K562 (cell line): ENCODE data around the gene INSYN2B. TPM values are rescaled to one million over a fixed set of nuclear protein-coding genes. Genes with fewer than 3 reads are reported as not detected.

Experiments
- ATAC-seq: fragments of 200-7000 bp; cut with Tn5 transposase; 3 replicates; pipeline ENCODE4 v1.9.1; 2020; ENCODE audit warnings: moderate library complexity
- BruUV-seq: library from RNA; stranded (reverse); fragments of 400-500 nt; replicated peaks from 2 replicates; lab custom pipeline; 2021; lab: Mats Ljungman, UMichigan
- CTCF ChIA-PET: fragments of 300-600 bp; formaldehyde crosslinking; extraction: SDS; loops from one replicate; lab custom pipeline; 2021; ENCODE audit warnings: low intra/inter-chr PET ratio; lab: Yijun Ruan, JAX
- POLR2A ChIA-PET: fragments of 300-600, 350-650 bp; sonication (Branson Sonifier 250); formaldehyde crosslinking; extraction: SDS; loops from one replicate; lab custom pipeline; 2021; ENCODE audit warnings: antibody characterized with exemption, inconsistent platforms; lab: Yijun Ruan, JAX
- DNase-seq, 4 experiments: peaks; one replicate each; pipeline versions ENCODE4 v3.0.0 to v3.0.0-alpha.2; 2011 to 2018; ENCODE audit warnings: low spot score in 3 of 4, mixed read lengths in 3 of 4; ENCODE audit errors: extremely low read depth in 1 of 4
- FAIRE-seq: peaks from 2 replicates; lab custom pipeline; 2011; peaks lifted over from hg19 to GRCh38; lab: Jason Lieb, UNC
- H2AFZ ChIP-seq: 2 replicates; pipeline ENCODE4 v1.6.0; 2011; ENCODE audit warnings: low read depth, low read length, control low read depth, inconsistent platforms
- H3K27ac ChIP-seq: fragments of 200-600 bp; 3 replicates; pipeline ENCODE4 v1.8.0; 2011; ENCODE audit warnings: low read depth, mild to moderate bottlenecking, control low read depth, inconsistent platforms, low read length, moderate library complexity, mixed read lengths; ENCODE audit errors: extremely low read depth
- H3K27me3 ChIP-seq, 2 experiments: fragments of 300-600 bp in 1 of 2; 2 replicates in 1 of 2; 3 replicates in 1 of 2; pipeline versions ENCODE4 v1.6.0 to v1.8.0; 2011; ENCODE audit warnings: inconsistent platforms in 2 of 2, low read length in 2 of 2, mild to moderate bottlenecking in 1 of 2, mixed read lengths in 1 of 2, moderate library complexity in 1 of 2; ENCODE audit not compliant: control insufficient read depth in 2 of 2, insufficient read depth in 2 of 2
- H3K36me3 ChIP-seq: fragments of 300-600 bp; 3 replicates; pipeline ENCODE4 v1.8.0; 2011; ENCODE audit warnings: mild to moderate bottlenecking, low read length, inconsistent platforms; ENCODE audit not compliant: control insufficient read depth, insufficient read depth
- H3K4me1 ChIP-seq, 2 experiments: fragments of 200-600 bp in 1 of 2; replicated peaks in 1 of 2; 2 replicates in 1 of 2; 3 replicates in 1 of 2; pipeline versions ENCODE4 v1.5.1 to v1.8.0; 2011; ENCODE audit warnings: inconsistent platforms in 2 of 2, low read length in 2 of 2, mild to moderate bottlenecking in 1 of 2, mixed read lengths in 1 of 2, moderate library complexity in 1 of 2; ENCODE audit not compliant: control insufficient read depth in 2 of 2, insufficient read depth in 2 of 2
- H3K4me2 ChIP-seq: 2 replicates; pipeline ENCODE4 v1.6.1; 2011; ENCODE audit warnings: low read length, control low read depth, inconsistent platforms, mixed read lengths; ENCODE audit not compliant: insufficient read depth
- H3K4me3 ChIP-seq: fragments of 200-600 bp; sonication (generic), shearing (Covaris generic); 2 replicates; pipeline ENCODE4 v1.5.1; 2016; ENCODE audit warnings: control low read depth, inconsistent platforms
- H3K79me2 ChIP-seq: fragments of 200-600 bp; 3 replicates; pipeline ENCODE4 v1.8.0; 2011; ENCODE audit warnings: low read length, inconsistent platforms; ENCODE audit not compliant: control insufficient read depth, insufficient read depth
- H3K9ac ChIP-seq, 2 experiments: 2 replicates each; pipeline versions ENCODE4 v1.6.0 to v1.6.1; 2011; ENCODE audit warnings: low read depth in 2 of 2, low read length in 2 of 2, control low read depth in 1 of 2, inconsistent platforms in 1 of 2, mild to moderate bottlenecking in 1 of 2, mixed read lengths in 1 of 2; ENCODE audit not compliant: insufficient read depth in 1 of 2
- H3K9me1 ChIP-seq: one replicate; pipeline ENCODE4 v1.6.0; 2011; ENCODE audit warnings: inconsistent platforms, mild to moderate bottlenecking, low read length, moderate library complexity; ENCODE audit not compliant: control insufficient read depth, insufficient read depth
- H3K9me3 ChIP-seq: replicated peaks from 2 replicates; pipeline ENCODE4 v1.5.1; 2011; ENCODE audit warnings: low read depth, low read length, inconsistent platforms; ENCODE audit not compliant: control insufficient read depth, insufficient read depth
- H4K20me1 ChIP-seq: replicated peaks from 2 replicates; pipeline ENCODE4 v1.6.1; 2011; ENCODE audit warnings: low read length, inconsistent platforms, mixed read lengths; ENCODE audit not compliant: control insufficient read depth, insufficient read depth
- ADNP ChIP-seq: fragments of 200-800 bp; sonication (Bioruptor generic); IDR thresholded peaks from 2 replicates; pipeline ENCODE4 v1.6.1; 2016; ENCODE audit warnings: missing genetic modification characterization, missing compliant biosample characterization
- BRCA1 ChIP-seq, 2 experiments: fragments of 450-650 bp in 1 of 2; sonication (generic) in 1 of 2; formaldehyde crosslinking in 1 of 2; IDR thresholded peaks; 2 replicates each; pipeline versions ENCODE4 v1.5.0 to v1.6.1; 2017 to 2020; ENCODE audit warnings: mild to moderate bottlenecking in 1 of 2, missing genetic modification reagents in 1 of 2
- CBX8 ChIP-seq: fragments of 200-600 bp; sonication (generic); IDR thresholded peaks from 2 replicates; pipeline ENCODE4 v1.6.1; 2012; ENCODE audit warnings: borderline replicate concordance, mixed run types, low read depth, mild to moderate bottlenecking, moderate library complexity, mixed read lengths, low read length, control low read depth, inconsistent platforms; ENCODE audit not compliant: poor library complexity, severe bottlenecking; ENCODE audit errors: extremely low read depth
- CC2D1A ChIP-seq: fragments of 450-650 bp; IDR thresholded peaks from 2 replicates; pipeline ENCODE4 v1.6.1; 2017; ENCODE audit warnings: mild to moderate bottlenecking
- CLOCK ChIP-seq: fragments of 250-450 bp; sonication (Bioruptor Pico); IDR thresholded peaks from 2 replicates; pipeline ENCODE4 v1.4.0; 2020; ENCODE audit warnings: mild to moderate bottlenecking, moderate library complexity, borderline replicate concordance
- CREBBP ChIP-seq: IDR thresholded peaks from one replicate; pipeline ENCODE4 v1.6.1; 2012; ENCODE audit warnings: low read depth, mild to moderate bottlenecking, control low read depth, inconsistent platforms, low read length
- E2F1 ChIP-seq: sonication (generic); formaldehyde crosslinking; IDR thresholded peaks from 2 replicates; pipeline ENCODE4 v1.8.1; 2023; ENCODE audit warnings: mild to moderate bottlenecking, missing genetic modification reagents, moderate library complexity
- GATA2 ChIP-seq: sonication (generic); formaldehyde crosslinking; IDR thresholded peaks from 2 replicates; pipeline ENCODE4 v1.4.0; 2020; ENCODE audit warnings: mild to moderate bottlenecking, missing genetic modification reagents
- GTF2A2 ChIP-seq: IDR thresholded peaks from 2 replicates; pipeline ENCODE4 v1.6.1; 2016; ENCODE audit warnings: mild to moderate bottlenecking, missing genetic modification characterization, missing compliant biosample characterization
- KLF6 ChIP-seq: fragments of 250-450 bp; sonication (Bioruptor Pico); IDR thresholded peaks from 2 replicates; pipeline ENCODE4 v1.4.0; 2020; ENCODE audit warnings: mild to moderate bottlenecking, moderate library complexity, borderline replicate concordance
- NCOA2 ChIP-seq, 2 experiments: fragments of 450-650 bp; IDR thresholded peaks; 2 replicates each; pipeline ENCODE4 v1.6.1; 2018; ENCODE audit warnings: mild to moderate bottlenecking in 2 of 2, moderate library complexity in 1 of 2; ENCODE audit not compliant: partially characterized antibody in 2 of 2
- NCOA6 ChIP-seq: fragments of 450-650 bp; IDR thresholded peaks from 2 replicates; pipeline ENCODE4 v1.6.1; 2017; ENCODE audit warnings: mild to moderate bottlenecking
- NR0B1 ChIP-seq: fragments of 450-650 bp; IDR thresholded peaks from one replicate; pipeline ENCODE4 v1.6.1; 2018; ENCODE audit warnings: mild to moderate bottlenecking, moderate library complexity; ENCODE audit not compliant: partially characterized antibody
- POLR2AphosphoS5 ChIP-seq: IDR thresholded peaks from 2 replicates; pipeline ENCODE4 v1.6.1; 2011; ENCODE audit warnings: mild to moderate bottlenecking, low read depth, low read length, moderate library complexity; ENCODE audit not compliant: control insufficient read depth, insufficient read depth
- ZNF197 ChIP-seq: fragments of 200-800 bp; sonication (Bioruptor generic); IDR thresholded peaks from 2 replicates; pipeline ENCODE4 v1.6.1; 2016; ENCODE audit warnings: low read depth, missing genetic modification characterization, missing compliant biosample characterization
- ZNF282 ChIP-seq: sonication (generic); formaldehyde crosslinking; IDR thresholded peaks from 2 replicates; pipeline ENCODE4 v1.8.1; 2023; ENCODE audit warnings: missing genetic modification reagents
- ZNF696 ChIP-seq: fragments of 250-450 bp; sonication (Bioruptor Pico); conservative IDR thresholded peaks from 2 replicates; pipeline ENCODE4 v1.4.0; 2020; ENCODE audit warnings: mild to moderate bottlenecking, moderate library complexity
- WGBS: fragments of 100-300 bp; shearing (Covaris generic); methylation state at CpG from one replicate; pipeline ENCODE4 v1.1.6; 2016; ENCODE audit warnings: low coverage, mixed read lengths; ENCODE audit not compliant: insufficient coverage; ENCODE audit errors: missing lambda C conversion rate; 5-methylcytosine and 5-hydroxymethylcytosine counted together
- in situ Hi-C: fragments of 300-500 bp; cut with MboI; formaldehyde crosslinking; loops from 4 replicates; pipeline ENCODE4 v1.15.0; 2018; ENCODE audit warnings: inconsistent platforms, mixed read lengths
- intact Hi-C: fragments of 100-400 bp; cut with micrococcal nuclease; formaldehyde crosslinking; loops from 2 replicates; pipeline ENCODE4 v1.14.2; 2022
- polyA plus RNA-seq, 8 experiments: library from polyadenylated mRNA; depleted of rRNA in 4 of 8; stranded (reverse) in 5 of 8; unstranded in 3 of 8; fragments of >200 nt; fragmentation: Nextera tagmentation in 2 of 8; fragmentation: Illumina TruSeq in 1 of 8; extraction: Ambion mirVana in 2 of 8; extraction: Trizol in 1 of 8; gene quantifications; 2 replicates each; pipeline versions ENCODE4 v1.2.1 to v1.2.3, GENCODE V29; 2011 to 2014; ENCODE audit warnings: inconsistent platforms in 1 of 8, missing spikeins in 1 of 8
- total RNA-seq, 7 experiments: library from RNA; depleted of rRNA in 6 of 7; stranded (reverse); fragments of >200 nt in 6 of 7; fragmentation: Illumina TruSeq in 2 of 7; extraction: Trizol in 2 of 7; gene quantifications; 2 replicates each; pipeline versions ENCODE4 v1.2.1 to v1.2.3, GENCODE V29; 2011 to 2021; ENCODE audit warnings: low replicate concordance in 1 of 7

The INSYN2B gene
- total and polyA plus RNA-seq, 9 of the 15 experiments (the other 6 are each of a cell fraction or from before 2014, with no cell fraction given), result not detected

GRCh38 chr5:169946743-169947295, 33.5 kb downstream of the INSYN2B start:
- ATAC-seq (no peak), DNase-seq (no peak), FAIRE-seq (no peak)
- BruUV-seq, result no TSS peak
- intact Hi-C loops, result no loop called here
- H3K4me3 ChIP-seq, result no peak overlapping the region
- no peak overlapping the region for H3K27ac ChIP-seq
- H3K4me1 ChIP-seq, result no peaks in the 10 kb centered on the region; a peak in 1 of 5 replicates
- in situ Hi-C loops, result no loop called here
- no peaks in the 10 kb centered on the region for H3K79me2 ChIP-seq
- no peaks in the 10 kb centered on the region for H3K36me3 ChIP-seq
- ChIA-PET POLR2A (interaction anchor here (0.6 to 1.5 kb wide), 3 partner anchors 9 to 107 kb away, joined by 3 to 4 read pairs (median 3); no protein-coding TSS in a partner anchor), CTCF (no interaction called here)
- no peaks in the 10 kb centered on the region for H3K9me1 ChIP-seq
- WGBS, result 6% methylated on average over 5 of the region's 5 CpGs
- H3K4me2 ChIP-seq, result no peak overlapping the region
- TF ChIP-seq NCOA2 (IDR thresholded peaks at IDR 0.05; ENCODE audit: partially characterized antibody in 2 of 2), result no peak
- no peak for TF ChIP-seq NCOA6
- TF ChIP-seq ZNF282 (CRISPR knock-in tag), result no peak
- TF ChIP-seq ZNF696 (CRISPR knock-in tag), result no peak
- TF ChIP-seq E2F1 (CRISPR knock-in tag), result no peak
- no peak for TF ChIP-seq KLF6 (CRISPR knock-in tag)
- no peak for TF ChIP-seq ZNF197 (CRISPR knock-in tag)
- no peak for TF ChIP-seq GTF2A2 (tag)
- no peak for TF ChIP-seq CREBBP
- TF ChIP-seq GATA2 (CRISPR knock-in tag), result no peak
- no peak for TF ChIP-seq ADNP
- TF ChIP-seq BRCA1 (IDR thresholded peaks at IDR 0.05), result no peak
- TF ChIP-seq BRCA1 (CRISPR knock-in tag; IDR thresholded peaks at IDR 0.05), result no peak
- TF ChIP-seq CBX8, result no peak
- no peak for TF ChIP-seq CC2D1A
- TF ChIP-seq NR0B1, result no peak
- no peak for TF ChIP-seq POLR2AphosphoS5
- no peak for TF ChIP-seq CLOCK (CRISPR knock-in tag)
- H4K20me1 ChIP-seq, result no peaks in the 10 kb centered on the region
- H3K9ac ChIP-seq, result no peak overlapping the region
- no peaks in the 10 kb centered on the region for H3K9me3 ChIP-seq
- H2AFZ ChIP-seq, result no peak overlapping the region
- H3K27me3 ChIP-seq, result no peaks in the 10 kb centered on the region; a peak in 1 of 5 replicates
